Lung (tissue), 12 donors: ENCODE data around the gene OSBPL6. TPM values are rescaled to one million over a fixed set of nuclear protein-coding genes. Genes with fewer than 3 reads are reported as not detected.

Source experiments
- ATAC-seq: fragments of 200-7000 bp; cut with Tn5 transposase; one replicate; pipeline ENCODE4 v1.9.1; 2020; ENCODE audit warnings: moderate number of reproducible peaks; ENCODE audit not compliant: insufficient read depth, low FRiP score
- DNase-seq, 3 donors: peaks; one replicate each; pipeline ENCODE4 v3.0.0-alpha.2; 2013 to 2017
- H3K27ac ChIP-seq, 2 donors: one replicate each; pipeline ENCODE4 v1.5.1; 2013; ENCODE audit warnings: mild to moderate bottlenecking in 2 of 2, moderate library complexity in 2 of 2, control low read depth in 1 of 2, inconsistent platforms in 1 of 2, low read depth in 1 of 2, low read length in 1 of 2
- H3K27me3 ChIP-seq, 3 donors: one replicate each; pipeline ENCODE4 v1.5.1; 2013; ENCODE audit warnings: low read length in 2 of 3; ENCODE audit not compliant: control insufficient read depth in 3 of 3, insufficient read depth in 3 of 3
- H3K36me3 ChIP-seq, 4 donors: one replicate each; pipeline ENCODE4 v1.5.1; 2013; ENCODE audit warnings: low read length in 4 of 4, mild to moderate bottlenecking in 1 of 4, moderate library complexity in 1 of 4; ENCODE audit not compliant: control insufficient read depth in 4 of 4, insufficient read depth in 4 of 4
- H3K4me1 ChIP-seq, 5 donors: one replicate each; pipeline ENCODE4 v1.5.1; 2013; ENCODE audit warnings: low read length in 5 of 5, mild to moderate bottlenecking in 2 of 5, moderate library complexity in 1 of 5; ENCODE audit not compliant: control insufficient read depth in 5 of 5, insufficient read depth in 5 of 5
- H3K4me3 ChIP-seq: one replicate; pipeline ENCODE4 v1.5.1; 2013; ENCODE audit warnings: mild to moderate bottlenecking, control low read depth, moderate library complexity
- H3K9ac ChIP-seq, 2 donors: one replicate each; pipeline ENCODE4 v1.5.1; 2013; ENCODE audit warnings: low read length in 2 of 2, control low read depth in 1 of 2; ENCODE audit not compliant: insufficient read depth in 1 of 2
- H3K9me3 ChIP-seq, 4 donors: one replicate each; pipeline ENCODE4 v1.5.1; 2013; ENCODE audit warnings: low read length in 3 of 4, mild to moderate bottlenecking in 1 of 4, moderate library complexity in 1 of 4; ENCODE audit not compliant: control insufficient read depth in 4 of 4, insufficient read depth in 3 of 4
- whole genome bisulfite sequencing, 2 donors: extraction: QIAGEN DNeasy Blood & Tissue Kit; methylation state at CpG; one replicate each; pipeline ENCODE4 v1.1.7; 2013; 5-methylcytosine and 5-hydroxymethylcytosine counted together
- polyA plus RNA-seq, 2 donors: library from polyadenylated mRNA; stranded (reverse); fragments of 200-250 nt; gene quantifications; one replicate each; pipeline ENCODE4 v1.2.1, GENCODE V29; 2013
- total RNA-seq, 2 donors: library from RNA; depleted of rRNA in 1 of 2; stranded (reverse); fragments of >200 nt in 1 of 2; gene quantifications; one replicate each; pipeline ENCODE4 v1.2.1, GENCODE V29; 2014 to 2021
- TF ChIP-seq, protein P1 (sequence below): IDR thresholded peaks from 2 replicates; pipeline ENCODE4 v1.5.1; 2012; ENCODE audit warnings: mild to moderate bottlenecking; ENCODE audit errors: control extremely low read depth, extremely low read depth
- donor health status: control.
- donor health status: control.
- donor health status: Bipolar disorder and iron deficiency.
- donor health status: healthy.
- donor health status: DM: yes; HTN: yes; CAD: no.

OSBPL6 gene
- total and polyA plus RNA-seq, 4 donors, result 1.9 to 23.5 (median 7.8) TPM

GRCh38 chr2:178211460-178211859, 17.1 kb downstream of the OSBPL6 start:
- no peak overlapping the region for H3K9ac ChIP-seq
- H3K4me3 ChIP-seq, result no peak overlapping the region
- ATAC-seq (no peak), DNase-seq (no peak)
- no peak overlapping the region for H3K27ac ChIP-seq
- H3K36me3 ChIP-seq, result no peaks in the 10 kb centered on the region
- H3K4me1 ChIP-seq, result no peaks in the 10 kb centered on the region
- H3K9me3 ChIP-seq, result no peaks in the 10 kb centered on the region
- TF ChIP-seq, protein P1, sequence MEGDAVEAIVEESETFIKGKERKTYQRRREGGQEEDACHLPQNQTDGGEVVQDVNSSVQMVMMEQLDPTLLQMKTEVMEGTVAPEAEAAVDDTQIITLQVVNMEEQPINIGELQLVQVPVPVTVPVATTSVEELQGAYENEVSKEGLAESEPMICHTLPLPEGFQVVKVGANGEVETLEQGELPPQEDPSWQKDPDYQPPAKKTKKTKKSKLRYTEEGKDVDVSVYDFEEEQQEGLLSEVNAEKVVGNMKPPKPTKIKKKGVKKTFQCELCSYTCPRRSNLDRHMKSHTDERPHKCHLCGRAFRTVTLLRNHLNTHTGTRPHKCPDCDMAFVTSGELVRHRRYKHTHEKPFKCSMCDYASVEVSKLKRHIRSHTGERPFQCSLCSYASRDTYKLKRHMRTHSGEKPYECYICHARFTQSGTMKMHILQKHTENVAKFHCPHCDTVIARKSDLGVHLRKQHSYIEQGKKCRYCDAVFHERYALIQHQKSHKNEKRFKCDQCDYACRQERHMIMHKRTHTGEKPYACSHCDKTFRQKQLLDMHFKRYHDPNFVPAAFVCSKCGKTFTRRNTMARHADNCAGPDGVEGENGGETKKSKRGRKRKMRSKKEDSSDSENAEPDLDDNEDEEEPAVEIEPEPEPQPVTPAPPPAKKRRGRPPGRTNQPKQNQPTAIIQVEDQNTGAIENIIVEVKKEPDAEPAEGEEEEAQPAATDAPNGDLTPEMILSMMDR, result no peak
- no peaks in the 10 kb centered on the region for H3K27me3 ChIP-seq
- 84 to 85% methylated on average over 3 of the region's 3 CpGs for WGBS, 2 donors

DNA sequence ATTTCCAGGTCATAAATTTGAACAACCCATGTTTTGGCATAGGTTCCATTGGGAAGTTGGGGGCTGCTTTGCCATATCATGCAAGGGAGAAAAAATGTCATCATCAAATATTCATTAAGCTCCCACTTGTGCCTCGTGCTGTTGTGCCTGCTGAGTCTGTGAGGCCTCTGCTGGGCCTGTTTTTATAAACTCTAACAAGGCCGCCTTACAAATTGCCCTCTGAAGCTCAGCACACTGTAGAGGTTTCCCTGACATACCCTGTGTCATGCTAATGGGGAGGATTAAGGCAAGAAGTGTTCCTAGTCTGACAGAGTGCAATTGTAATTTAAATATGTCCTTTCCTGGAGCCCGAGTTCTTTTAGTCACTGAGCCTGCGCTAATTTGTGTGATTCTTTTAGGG, 17.6 kb downstream of the OSBPL6 start:
- Histone ChIP-seq H3K4me3 (no peak overlapping the region), H3K9me3 (no peaks in the 10 kb centered on the region), H3K9ac (no peak overlapping the region), H3K4me1 (no peaks in the 10 kb centered on the region), H3K27ac (no peak overlapping the region), H3K36me3 (no peaks in the 10 kb centered on the region), H3K27me3 (no peaks in the 10 kb centered on the region)
- WGBS, 2 donors, result 87 to 93% methylated on average over 4 of the region's 4 CpGs
- DNase-seq (no peak), ATAC-seq (no peak)
- TF ChIP-seq, protein P1, result no peak

DNA sequence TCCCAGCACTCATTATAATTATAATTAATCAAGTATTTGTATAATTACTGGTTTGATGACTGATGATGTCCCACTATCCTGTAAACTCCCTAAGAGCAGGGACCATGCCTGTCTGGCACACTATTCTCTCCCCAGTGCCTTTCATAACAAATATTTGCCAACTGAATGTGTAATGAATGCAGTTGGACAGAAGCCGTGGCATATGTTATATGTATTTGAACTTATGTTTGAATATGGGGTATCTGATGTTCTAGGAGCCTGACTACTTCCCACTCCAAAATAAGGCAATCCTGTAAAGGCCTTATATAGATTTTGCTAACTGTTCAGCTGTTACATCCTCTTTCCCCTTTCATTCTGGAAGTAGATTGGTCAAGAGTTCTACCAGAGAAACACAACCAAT, 19.7 kb downstream of the OSBPL6 start:
- H3K4me3 ChIP-seq, result no peak overlapping the region
- no peaks in the 10 kb centered on the region for H3K36me3 ChIP-seq
- no peak overlapping the region for H3K9ac ChIP-seq
- DNase-seq, result no peak
- TF ChIP-seq, protein P1, result no peak
- no peaks in the 10 kb centered on the region for H3K4me1 ChIP-seq
- H3K27ac ChIP-seq, result no peak overlapping the region
- 92 to 100% methylated on average over 1 of the region's 1 CpG for WGBS, 2 donors
- H3K9me3 ChIP-seq, result no peaks in the 10 kb centered on the region
- ATAC-seq, result no peak
- no peaks in the 10 kb centered on the region for H3K27me3 ChIP-seq

DNA sequence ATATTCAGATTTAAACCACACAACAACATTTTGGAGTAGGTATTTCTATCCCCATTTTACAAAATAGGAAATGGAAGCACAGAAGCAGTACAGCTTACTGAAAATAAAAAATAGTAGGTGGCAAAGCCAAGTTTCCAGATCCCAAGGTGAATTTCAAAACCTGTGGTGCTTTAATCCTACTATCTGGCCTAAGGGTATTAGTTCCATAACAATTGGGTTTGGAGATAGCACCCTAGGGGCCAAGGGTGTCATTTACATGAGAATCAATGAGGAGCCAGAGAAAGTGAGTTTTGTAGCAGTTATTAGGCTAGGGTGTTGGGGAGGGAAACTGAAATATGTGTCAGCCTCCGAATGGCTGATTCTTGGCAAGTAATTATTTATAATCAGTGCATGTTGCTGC, 24.9 kb downstream of the OSBPL6 start:
- Histone ChIP-seq H3K9me3 (no peaks in the 10 kb centered on the region), H3K27me3 (no peaks in the 10 kb centered on the region), H3K36me3 (no peaks in the 10 kb centered on the region), H3K4me1 (no peaks in the 10 kb centered on the region), H3K4me3 (no peak overlapping the region), H3K27ac (no peak overlapping the region), H3K9ac (no peak overlapping the region)
- DNase-seq (no peak), ATAC-seq (no peak)
- TF ChIP-seq, protein P1, result no peak
- whole genome bisulfite sequencing, 2 donors, result 89 to 98% methylated on average over 1 of the region's 1 CpG
